Liver (tissue), 10 donors: ENCODE results near the gene CNST. TPM values are rescaled to one million over a fixed set of nuclear protein-coding genes. Genes with fewer than 3 reads are reported as not detected.
A peak's percentile ranks its signal among the peaks of the same experiment; 100 is the strongest.
"Not testable (repeated sequence)": the region's sequence is repeated elsewhere in the genome, so short reads cannot be mapped to it uniquely, and the experiment has no call there.

Source experiments
- DNase-seq: peaks from one replicate; pipeline ENCODE4 v3.0.0-alpha.2; 2017; ENCODE audit warnings: low spot score
- H3K27ac ChIP-seq, 2 donors: one replicate each; pipeline ENCODE4 v1.7.0; 2013; ENCODE audit warnings: inconsistent platforms in 2 of 2, low read length in 2 of 2, control low read depth in 1 of 2, low read depth in 1 of 2, mild to moderate bottlenecking in 1 of 2
- H3K27me3 ChIP-seq, 4 donors: one replicate each; pipeline versions ENCODE4 v1.6.1 to v1.7.0; 2013; ENCODE audit warnings: low read length in 3 of 4, inconsistent platforms in 1 of 4, mild to moderate bottlenecking in 1 of 4, moderate library complexity in 1 of 4; ENCODE audit not compliant: control insufficient read depth in 4 of 4, insufficient read depth in 4 of 4
- H3K36me3 ChIP-seq, 4 donors: one replicate each; pipeline versions ENCODE4 v1.6.1 to v1.7.0; 2013; ENCODE audit warnings: low read length in 3 of 4, mild to moderate bottlenecking in 3 of 4, low read depth in 1 of 4, moderate library complexity in 1 of 4; ENCODE audit not compliant: control insufficient read depth in 4 of 4, insufficient read depth in 3 of 4
- H3K4me1 ChIP-seq, 4 donors: one replicate each; pipeline versions ENCODE4 v1.6.1 to v1.7.0; 2013; ENCODE audit warnings: low read length in 3 of 4, mild to moderate bottlenecking in 3 of 4, moderate library complexity in 1 of 4; ENCODE audit not compliant: control insufficient read depth in 4 of 4, insufficient read depth in 4 of 4
- H3K4me3 ChIP-seq, 3 donors: one replicate each; pipeline versions ENCODE4 v1.6.1 to v1.7.0; 2013; ENCODE audit warnings: low read length in 3 of 3, control low read depth in 1 of 3, low read depth in 1 of 3, mild to moderate bottlenecking in 1 of 3
- H3K9ac ChIP-seq, 2 donors: one replicate each; pipeline ENCODE4 v1.7.0; 2013; ENCODE audit warnings: low read length in 2 of 2, mild to moderate bottlenecking in 2 of 2, moderate library complexity in 2 of 2, control low read depth in 1 of 2, low read depth in 1 of 2
- H3K9me3 ChIP-seq, 4 donors: one replicate each; pipeline versions ENCODE4 v1.6.1 to v1.7.0; 2013; ENCODE audit warnings: low read length in 3 of 4; ENCODE audit not compliant: control insufficient read depth in 4 of 4
- ATF3 ChIP-seq: IDR thresholded peaks from 2 replicates; pipeline ENCODE4 v1.6.1; 2016; ENCODE audit warnings: antibody characterized with exemption
- FOXA1 ChIP-seq: IDR thresholded peaks from 2 replicates; pipeline ENCODE4 v1.6.1; 2016; ENCODE audit warnings: antibody characterized with exemption
- FOXA2 ChIP-seq: IDR thresholded peaks from 2 replicates; pipeline ENCODE4 v1.6.1; 2016; ENCODE audit warnings: antibody characterized with exemption
- GABPA ChIP-seq, 2 donors: IDR thresholded peaks in 1 of 2; conservative IDR thresholded peaks in 1 of 2; 2 replicates each; pipeline ENCODE4 v1.6.1; 2016; ENCODE audit warnings: antibody characterized with exemption in 2 of 2, mild to moderate bottlenecking in 1 of 2, moderate library complexity in 1 of 2
- HNF4A ChIP-seq, 2 donors: conservative IDR thresholded peaks; 2 replicates each; pipeline ENCODE4 v1.6.1; 2016; ENCODE audit warnings: antibody characterized with exemption in 2 of 2, mild to moderate bottlenecking in 2 of 2
- JUND ChIP-seq, 2 donors: IDR thresholded peaks; 2 replicates each; pipeline ENCODE4 v1.6.1; 2016; ENCODE audit warnings: antibody characterized with exemption in 2 of 2
- RAD21 ChIP-seq, 2 donors: IDR thresholded peaks; 2 replicates each; pipeline ENCODE4 v1.6.1; 2016; ENCODE audit warnings: antibody characterized with exemption in 2 of 2, mild to moderate bottlenecking in 2 of 2
- REST ChIP-seq: IDR thresholded peaks from 2 replicates; pipeline ENCODE4 v1.6.1; 2016; ENCODE audit warnings: antibody characterized with exemption, mild to moderate bottlenecking
- RXRA ChIP-seq, 2 donors: IDR thresholded peaks; 2 replicates each; pipeline ENCODE4 v1.6.1; 2017 to 2018; ENCODE audit warnings: antibody characterized with exemption in 2 of 2, mild to moderate bottlenecking in 1 of 2
- whole genome bisulfite sequencing: extraction: QIAGEN DNeasy Blood & Tissue Kit; methylation state at CpG from one replicate; pipeline ENCODE4 v1.1.7; 2013; 5-methylcytosine and 5-hydroxymethylcytosine counted together
- polyA plus RNA-seq, 2 donors: library from polyadenylated mRNA; stranded (reverse) in 1 of 2; unstranded in 1 of 2; fragments of 200-250 nt in 1 of 2; fragments of >200 nt in 1 of 2; fragmentation: Nextera tagmentation in 1 of 2; extraction: Ambion mirVana in 1 of 2; gene quantifications; one replicate each; pipeline versions ENCODE4 v1.2.1 to v1.2.3, GENCODE V29; 2013 to 2015
- small RNA-seq: library from RNA; depleted of rRNA; stranded (forward); fragments of <200 nt; gene quantifications from one replicate; pipeline ENCODE3, GENCODE V24; 2014
- total RNA-seq, 2 donors: library from RNA; depleted of rRNA; stranded (reverse); fragments of >200 nt; gene quantifications; one replicate each; pipeline ENCODE4 v1.2.3, GENCODE V29; 2014
- donor health status: healthy.
- donor health status: healthy.
- donor health status: healthy.
- donor health status: healthy.
- donor health status: healthy.

CNST gene
- total and polyA plus RNA-seq, 4 donors, result 6.1 to 36.3 (median 12.1) TPM

GRCh38 chr1:246709835-246710234 is 143.6 kb downstream of the CNST start (continued):
- TF ChIP-seq REST, result peak; percentile 46
- peak; percentile 57 to 86 for TF ChIP-seq JUND (IDR thresholded peaks at IDR 0.05)
- peak in 1 of 2 donors; percentile 57 for TF ChIP-seq GABPA (IDR thresholded peaks at IDR 0.05 in 1 of 2, conservative IDR thresholded peaks at IDR 0.05 in 1 of 2)
- TF ChIP-seq FOXA1, result peak; percentile 83
- TF ChIP-seq RXRA (IDR thresholded peaks at IDR 0.05), result peak; percentile 91 to 93
- peak; percentile 84 for TF ChIP-seq FOXA2
- TF ChIP-seq ATF3, result peak; percentile 73
- peak; percentile 21 to 39 for TF ChIP-seq RAD21 (IDR thresholded peaks at IDR 0.05)

DNA sequence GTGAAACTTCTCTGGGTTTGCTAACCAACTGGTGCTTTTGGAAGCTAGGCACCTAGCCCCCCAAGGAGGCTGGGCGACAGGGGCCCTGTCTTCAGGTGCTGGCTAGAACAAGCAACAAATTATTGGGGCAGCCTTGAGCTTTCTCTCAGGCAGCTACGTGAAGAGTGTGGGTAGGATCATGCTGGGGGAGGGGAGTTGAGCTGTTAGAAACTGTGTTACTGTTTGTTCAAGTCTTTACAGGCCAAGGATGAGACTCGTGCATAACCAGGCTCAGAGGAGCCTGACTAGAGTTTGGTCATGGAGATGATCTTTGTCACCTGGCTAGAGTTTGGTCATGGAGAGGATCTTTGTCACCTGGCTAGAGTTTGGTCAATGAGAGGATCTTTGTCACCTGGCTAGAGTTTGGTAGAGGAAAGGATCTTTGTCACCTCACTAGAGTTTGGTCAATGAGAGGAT is 145.3 kb downstream of the CNST start:
- Histone ChIP-seq H3K36me3 (no peaks in the 10 kb centered on the region), H3K27ac (peak overlapping the region in 1 of 2 donors; percentile 25), H3K9me3 (no peaks in the 10 kb centered on the region), H3K4me3 (no peak overlapping the region), H3K27me3 (no peaks in the 10 kb centered on the region), H3K4me1 (peaks cover 8 to 41% (median 33%) of the 10 kb centered on the region in 4 donors), H3K9ac (no peak overlapping the region)
- TF ChIP-seq RXRA (IDR thresholded peaks at IDR 0.05) (peak in 1 of 2 donors; percentile 30), HNF4A (conservative IDR thresholded peaks at IDR 0.05) (peak in 1 of 2 donors; percentile 53), ATF3 (no peak)
- DNase-seq, result no peak
- 56% methylated on average over 3 of the region's 3 CpGs for WGBS

GRCh38 chr1:246712428-246712827 is 146.2 kb downstream of the CNST start:
- H3K4me3 ChIP-seq, H3K27me3 ChIP-seq, H3K9me3 ChIP-seq, H3K27ac ChIP-seq, H3K9ac ChIP-seq, H3K36me3 ChIP-seq, DNase-seq: not testable (repeated sequence)
- peaks cover 8 to 37% (median 28%) of the 10 kb centered on the region in 4 donors for H3K4me1 ChIP-seq
- WGBS, result 97% methylated on average over 5 of the region's 5 CpGs

Small RNAs within 50 kb of the gene (small RNA-seq; reads per million reads assigned to genes)
- gene AL356583.2 (not detected), gene AL591623.2 (not detected)

Other genes starting within 250 kb of the CNST start
- gene SMYD3, start 59.2 kb upstream of the CNST start, total RNA-seq, result 1 to 10 TPM; 7.9 to 9.1 TPM
- 1 to 10 TPM; 3.1 to 8.1 TPM for gene SMYD3, start 59.2 kb upstream of the CNST start, polyA plus RNA-seq
- 10 to 100 TPM; 15.0 to 26.4 TPM for gene TFB2M, start 195 bp upstream of the CNST start, total RNA-seq
- gene TFB2M, start 195 bp upstream of the CNST start, polyA plus RNA-seq, result 10 to 100 TPM; 21.9 to 25.2 TPM
- gene SCCPDH, start 158.0 kb downstream of the CNST start, total RNA-seq, result 10 to 100 TPM; 52.1 to 84.3 TPM
- gene SCCPDH, start 158.0 kb downstream of the CNST start, polyA plus RNA-seq, result 10 to 100 TPM; 77.9 to 79.2 TPM